Upper lobe of left lung (tissue), 4 donors: ENCODE data around the gene PSME4.

Experiments
- CTCF ChIP-seq, 6 experiments: fragments of 450-650 bp in 4 of 6; fragments of 200-600 bp in 2 of 6; sonication (generic) in 2 of 6; IDR thresholded peaks; one replicate each; pipeline ENCODE4 v1.5.1; 2016 to 2019; ENCODE audit warnings: antibody characterized with exemption in 6 of 6
- POLR2A ChIP-seq, 4 donors: fragments of 450-650 bp; IDR thresholded peaks; one replicate each; pipeline ENCODE4 v1.5.1; 2016 to 2017; ENCODE audit warnings: antibody characterized with exemption in 4 of 4, mild to moderate bottlenecking in 2 of 4
- POLR2AphosphoS5 ChIP-seq, 2 donors: sonication (generic); formaldehyde crosslinking; IDR thresholded peaks; one replicate each; pipeline ENCODE4 v1.5.1; 2017; ENCODE audit warnings: antibody characterized with exemption in 2 of 2

GRCh38 chr2:53933329-53933728 is 37.5 kb downstream of the PSME4 start:
- no peak for TF ChIP-seq POLR2A (IDR thresholded peaks at IDR 0.05)
- no peak for TF ChIP-seq CTCF (IDR thresholded peaks at IDR 0.05)
- TF ChIP-seq POLR2AphosphoS5 (IDR thresholded peaks at IDR 0.05), result no peak
